ENCODE results near the gene CDC25B. TPM values are rescaled to one million over a fixed set of nuclear protein-coding genes. Genes with fewer than 3 reads are reported as not detected.

The CDC25B gene
- total and polyA plus RNA-seq, 2 of the 13 experiments (the other 11 are each of a cell fraction or from before 2014, with no cell fraction given) = 14.5 to 19.4 TPM

DNA sequence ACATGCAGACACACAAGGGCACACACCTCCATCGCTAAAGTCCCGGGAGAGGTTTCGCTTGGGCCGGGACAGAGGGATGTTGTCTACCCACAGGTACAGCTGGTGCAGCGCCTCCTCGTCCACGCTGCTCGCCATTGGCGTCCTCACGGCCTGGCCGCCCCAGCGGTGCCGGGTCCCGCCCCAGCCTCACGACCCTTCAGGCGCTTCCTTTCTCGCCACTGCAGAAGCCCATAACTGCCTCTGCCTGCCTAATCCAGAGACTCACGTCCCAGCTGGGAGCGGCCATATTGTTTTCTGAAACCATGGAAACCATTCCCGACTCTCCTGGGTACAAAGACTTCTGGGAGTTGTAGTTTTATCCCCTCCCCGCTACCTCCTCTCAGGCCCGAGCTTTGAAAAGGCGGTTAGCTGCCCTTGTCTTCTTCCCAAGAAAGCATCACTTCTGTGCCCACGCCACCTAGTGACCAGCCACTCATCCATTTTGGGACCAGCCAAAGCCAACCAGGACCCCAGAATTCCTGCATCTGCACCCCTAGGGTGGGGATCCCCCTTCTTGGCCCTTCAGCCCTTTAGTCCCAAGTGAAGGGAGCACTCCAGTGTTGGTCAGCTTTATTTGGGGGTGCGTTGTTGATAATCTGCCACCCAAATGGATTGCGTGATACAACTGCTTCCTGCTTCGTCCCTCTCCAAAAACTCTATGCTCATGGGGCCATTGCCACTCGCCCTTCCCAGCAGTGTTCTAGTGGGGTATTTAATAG, 14.8 kb upstream of the CDC25B start, which contains the start of gene SPEF1 (continued):
- TF ChIP-seq, protein P1, sequence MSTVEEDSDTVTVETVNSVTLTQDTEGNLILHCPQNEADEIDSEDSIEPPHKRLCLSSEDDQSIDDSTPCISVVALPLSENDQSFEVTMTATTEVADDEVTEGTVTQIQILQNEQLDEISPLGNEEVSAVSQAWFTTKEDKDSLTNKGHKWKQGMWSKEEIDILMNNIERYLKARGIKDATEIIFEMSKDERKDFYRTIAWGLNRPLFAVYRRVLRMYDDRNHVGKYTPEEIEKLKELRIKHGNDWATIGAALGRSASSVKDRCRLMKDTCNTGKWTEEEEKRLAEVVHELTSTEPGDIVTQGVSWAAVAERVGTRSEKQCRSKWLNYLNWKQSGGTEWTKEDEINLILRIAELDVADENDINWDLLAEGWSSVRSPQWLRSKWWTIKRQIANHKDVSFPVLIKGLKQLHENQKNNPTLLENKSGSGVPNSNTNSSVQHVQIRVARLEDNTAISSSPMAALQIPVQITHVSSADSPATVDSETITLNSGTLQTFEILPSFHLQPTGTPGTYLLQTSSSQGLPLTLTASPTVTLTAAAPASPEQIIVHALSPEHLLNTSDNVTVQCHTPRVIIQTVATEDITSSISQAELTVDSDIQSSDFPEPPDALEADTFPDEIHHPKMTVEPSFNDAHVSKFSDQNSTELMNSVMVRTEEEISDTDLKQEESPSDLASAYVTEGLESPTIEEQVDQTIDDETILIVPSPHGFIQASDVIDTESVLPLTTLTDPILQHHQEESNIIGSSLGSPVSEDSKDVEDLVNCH (CRISPR knock-in tag; IDR thresholded peaks at IDR 0.05) = no peak
- TF ChIP-seq ASH2L (IDR thresholded peaks at IDR 0.05; ENCODE audit: insufficient read length, low read depth, low read length) (no peak), MATR3 (CRISPR knock-in tag; IDR thresholded peaks at IDR 0.05) (no peak), GTF3A (CRISPR knock-in tag; conservative IDR thresholded peaks at IDR 0.05) (no peak)

DNA sequence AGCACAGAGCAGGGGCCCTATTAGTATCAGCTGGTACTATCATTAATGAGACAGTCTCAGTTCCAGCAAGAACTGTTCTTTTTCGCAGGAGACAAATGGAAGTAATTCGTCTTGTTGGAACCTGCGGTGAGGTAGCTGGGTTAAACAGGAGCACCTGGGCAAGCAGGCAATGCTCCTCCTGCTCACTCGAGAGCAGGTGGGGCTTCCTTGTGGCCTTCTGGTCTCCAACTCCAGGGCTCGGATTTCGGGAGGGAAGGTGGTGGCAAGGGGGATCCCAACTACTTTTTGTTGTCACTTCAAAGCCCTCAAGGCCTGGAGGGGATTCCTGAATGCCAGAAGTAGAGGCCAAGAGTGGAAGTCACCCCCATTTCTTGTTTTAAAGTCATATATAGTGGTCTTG, 13.5 kb upstream of the CDC25B start:
- CTCF ChIA-PET (ENCODE audit: low intra/inter-chr PET ratio, low total read pairs) = interaction anchor here (2.0 kb wide), 1 partner anchor 33 kb away, joined by 9 read pairs; no protein-coding TSS in a partner anchor
- ATAC-seq = no peak
- intact Hi-C loops (cut with micrococcal nuclease; ENCODE audit: unreplicated experiment) (loop anchor here (5.0 kb wide), 1 partner anchor 310 kb away; no protein-coding TSS in a partner anchor), in situ Hi-C loops (cut with HindIII; ENCODE audit: extremely low pct_ligation_motif_present, low pct_unique_long_range_greater_than_20kb) (loop anchor here (5.0 kb wide), 1 partner anchor 35 kb away; no protein-coding TSS in a partner anchor)
- no peak overlapping the region for H3K27ac ChIP-seq (ENCODE audit: extremely low read length, insufficient read depth, low read length)
- DNase-seq (ENCODE audit: low spot score) = no peak
- no TSS peak for BruUV-seq (replicated peaks)
- H4K20me1 ChIP-seq (ENCODE audit: insufficient read depth, low read length) = peaks cover 5% of the 10 kb centered on the region; the same call in 1 of the 2 replicates
- 85% methylated on average over 6 of the region's 6 CpGs for WGBS (ENCODE audit: low lambda C conversion rate)
- peaks cover 9% of the 10 kb centered on the region for H3K79me2 ChIP-seq (ENCODE audit: insufficient read depth, low read length)
- POLR2A ChIA-PET = interaction anchor here (7.6 to 10.4 kb wide), 2 partner anchors 14 to 37 kb away, joined by 74 to 134 read pairs; partner anchors contain the start of genes ADISSP and AP5S1
- no peak overlapping the region for H2AFZ ChIP-seq (ENCODE audit: low read length)
- no peaks in the 10 kb centered on the region for H3K36me3 ChIP-seq (replicated peaks in 1 of 2; ENCODE audit: control insufficient read depth in 1 of 2, insufficient read depth in 2 of 2, low read length in 2 of 2)
- no peak overlapping the region for H3K4me2 ChIP-seq (ENCODE audit: low read depth, low read length)
- H3K27me3 ChIP-seq (ENCODE audit: control insufficient read depth in 1 of 2, insufficient read depth in 2 of 2, low read length in 2 of 2) = peaks cover 2 to 27% of the 10 kb centered on the region in 2 experiments
- H3K4me3 ChIP-seq (replicated peaks in 1 of 3; ENCODE audit: insufficient read depth in 1 of 3, low read depth in 2 of 3, low read length in 3 of 3) = no peak overlapping the region
- H3K9ac ChIP-seq (ENCODE audit: insufficient read depth, low read depth, low read length) = no peak overlapping the region
- no peak for FAIRE-seq
- no peaks in the 10 kb centered on the region for H3K9me3 ChIP-seq (ENCODE audit: low read length)
- peaks cover 76% of the 10 kb centered on the region for H3K4me1 ChIP-seq (ENCODE audit: insufficient read depth, low read length)
- TF ChIP-seq, protein P2, sequence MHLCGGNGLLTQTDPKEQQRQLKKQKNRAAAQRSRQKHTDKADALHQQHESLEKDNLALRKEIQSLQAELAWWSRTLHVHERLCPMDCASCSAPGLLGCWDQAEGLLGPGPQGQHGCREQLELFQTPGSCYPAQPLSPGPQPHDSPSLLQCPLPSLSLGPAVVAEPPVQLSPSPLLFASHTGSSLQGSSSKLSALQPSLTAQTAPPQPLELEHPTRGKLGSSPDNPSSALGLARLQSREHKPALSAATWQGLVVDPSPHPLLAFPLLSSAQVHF (CRISPR knock-in tag; IDR thresholded peaks at IDR 0.05) = no peak
- TF ChIP-seq NR2F1 (CRISPR knock-in tag; IDR thresholded peaks at IDR 0.05) (no peak), POLR2AphosphoS2 (IDR thresholded peaks at IDR 0.05; ENCODE audit: low read depth, low read length) (no peak), SMARCC2 (IDR thresholded peaks at IDR 0.05) (no peak), ZNF383 (CRISPR knock-in tag; IDR thresholded peaks at IDR 0.05; ENCODE audit: borderline replicate concordance) (no peak), SP140L (CRISPR knock-in tag; IDR thresholded peaks at IDR 0.05; ENCODE audit: borderline replicate concordance) (no peak), ZNF12 (CRISPR knock-in tag; IDR thresholded peaks at IDR 0.05) (no peak)
- TF ChIP-seq, protein P3, sequence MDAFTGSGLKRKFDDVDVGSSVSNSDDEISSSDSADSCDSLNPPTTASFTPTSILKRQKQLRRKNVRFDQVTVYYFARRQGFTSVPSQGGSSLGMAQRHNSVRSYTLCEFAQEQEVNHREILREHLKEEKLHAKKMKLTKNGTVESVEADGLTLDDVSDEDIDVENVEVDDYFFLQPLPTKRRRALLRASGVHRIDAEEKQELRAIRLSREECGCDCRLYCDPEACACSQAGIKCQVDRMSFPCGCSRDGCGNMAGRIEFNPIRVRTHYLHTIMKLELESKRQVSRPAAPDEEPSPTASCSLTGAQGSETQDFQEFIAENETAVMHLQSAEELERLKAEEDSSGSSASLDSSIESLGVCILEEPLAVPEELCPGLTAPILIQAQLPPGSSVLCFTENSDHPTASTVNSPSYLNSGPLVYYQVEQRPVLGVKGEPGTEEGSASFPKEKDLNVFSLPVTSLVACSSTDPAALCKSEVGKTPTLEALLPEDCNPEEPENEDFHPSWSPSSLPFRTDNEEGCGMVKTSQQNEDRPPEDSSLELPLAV (CRISPR knock-in tag; conservative IDR thresholded peaks at IDR 0.05; ENCODE audit: low read depth) = no peak
- TF ChIP-seq, protein P4, sequence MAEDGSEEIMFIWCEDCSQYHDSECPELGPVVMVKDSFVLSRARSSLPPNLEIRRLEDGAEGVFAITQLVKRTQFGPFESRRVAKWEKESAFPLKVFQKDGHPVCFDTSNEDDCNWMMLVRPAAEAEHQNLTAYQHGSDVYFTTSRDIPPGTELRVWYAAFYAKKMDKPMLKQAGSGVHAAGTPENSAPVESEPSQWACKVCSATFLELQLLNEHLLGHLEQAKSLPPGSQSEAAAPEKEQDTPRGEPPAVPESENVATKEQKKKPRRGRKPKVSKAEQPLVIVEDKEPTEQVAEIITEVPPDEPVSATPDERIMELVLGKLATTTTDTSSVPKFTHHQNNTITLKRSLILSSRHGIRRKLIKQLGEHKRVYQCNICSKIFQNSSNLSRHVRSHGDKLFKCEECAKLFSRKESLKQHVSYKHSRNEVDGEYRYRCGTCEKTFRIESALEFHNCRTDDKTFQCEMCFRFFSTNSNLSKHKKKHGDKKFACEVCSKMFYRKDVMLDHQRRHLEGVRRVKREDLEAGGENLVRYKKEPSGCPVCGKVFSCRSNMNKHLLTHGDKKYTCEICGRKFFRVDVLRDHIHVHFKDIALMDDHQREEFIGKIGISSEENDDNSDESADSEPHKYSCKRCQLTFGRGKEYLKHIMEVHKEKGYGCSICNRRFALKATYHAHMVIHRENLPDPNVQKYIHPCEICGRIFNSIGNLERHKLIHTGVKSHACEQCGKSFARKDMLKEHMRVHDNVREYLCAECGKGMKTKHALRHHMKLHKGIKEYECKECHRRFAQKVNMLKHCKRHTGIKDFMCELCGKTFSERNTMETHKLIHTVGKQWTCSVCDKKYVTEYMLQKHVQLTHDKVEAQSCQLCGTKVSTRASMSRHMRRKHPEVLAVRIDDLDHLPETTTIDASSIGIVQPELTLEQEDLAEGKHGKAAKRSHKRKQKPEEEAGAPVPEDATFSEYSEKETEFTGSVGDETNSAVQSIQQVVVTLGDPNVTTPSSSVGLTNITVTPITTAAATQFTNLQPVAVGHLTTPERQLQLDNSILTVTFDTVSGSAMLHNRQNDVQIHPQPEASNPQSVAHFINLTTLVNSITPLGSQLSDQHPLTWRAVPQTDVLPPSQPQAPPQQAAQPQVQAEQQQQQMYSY (CRISPR knock-in tag; IDR thresholded peaks at IDR 0.05) = no peak

Data from HepG2 (cell line).